Measurements from ENCODE around the gene PRMT2.

PRMT2 gene

DNA sequence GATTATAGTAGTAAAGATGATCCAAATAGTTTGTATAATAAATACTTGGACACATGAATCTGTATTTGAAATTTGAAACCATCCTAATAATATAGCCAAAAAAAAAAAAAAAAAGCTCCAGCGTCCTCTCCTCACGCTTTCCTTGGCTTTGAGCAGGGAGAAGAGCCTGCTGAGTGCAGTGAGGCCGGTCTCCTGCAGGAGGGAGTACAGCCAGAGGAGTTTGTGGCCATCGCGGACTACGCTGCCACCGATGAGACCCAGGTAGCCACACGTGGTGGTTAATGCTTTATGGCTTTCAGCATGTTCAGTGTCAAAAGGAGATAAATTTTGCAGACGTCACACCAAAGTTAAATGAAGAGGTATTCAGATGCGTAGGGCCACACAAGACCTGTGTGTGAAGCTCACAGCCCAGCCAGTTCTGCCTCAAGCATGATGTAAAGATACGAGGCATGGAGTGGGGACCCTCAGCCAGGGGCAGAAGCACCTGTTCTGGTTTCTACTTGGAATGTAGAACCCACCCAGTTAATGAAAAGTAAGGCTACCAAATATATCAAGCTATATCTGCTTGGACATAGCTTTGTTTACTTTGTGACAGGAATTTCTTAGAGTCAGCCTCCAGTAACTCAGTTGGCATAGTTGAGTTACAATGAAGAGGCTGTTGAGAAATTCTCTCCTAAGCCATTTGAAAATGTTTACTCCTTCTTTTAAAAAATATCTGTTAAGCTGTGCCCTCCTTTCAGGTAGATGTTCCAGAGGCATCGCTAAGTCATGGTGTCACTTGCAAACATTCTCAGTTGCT, 8.1 kb downstream of the PRMT2 start:
- DNase-seq (ENCODE audit: low read depth), result no peak

GRCh38 chr21:46645840-46646239, 10.4 kb downstream of the PRMT2 start:
- DNase-seq (ENCODE audit: low read depth), result no peak

GRCh38 chr21:46646541-46647154, 11.2 kb downstream of the PRMT2 start:
- DNase-seq (ENCODE audit: low read depth), result no peak

GRCh38 chr21:46648539-46648938, 13.1 kb downstream of the PRMT2 start:
- no peak for DNase-seq (ENCODE audit: low read depth)

DNA sequence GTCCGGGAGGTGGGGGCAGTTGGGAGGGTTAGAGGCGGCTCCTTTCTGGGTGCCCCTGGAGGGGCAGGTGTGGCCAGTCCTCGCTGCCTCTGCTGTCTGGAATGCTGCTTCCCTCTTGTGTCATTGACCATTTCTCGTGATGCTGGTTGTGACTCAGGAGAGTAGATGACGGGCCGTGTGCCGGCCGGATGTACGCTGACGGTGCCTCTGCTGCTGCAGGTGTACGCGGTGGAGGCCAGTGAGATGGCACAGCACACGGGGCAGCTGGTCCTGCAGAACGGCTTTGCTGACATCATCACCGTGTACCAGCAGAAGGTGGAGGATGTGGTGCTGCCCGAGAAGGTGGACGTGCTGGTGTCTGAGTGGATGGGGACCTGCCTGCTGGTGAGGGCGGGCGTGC, 13.9 kb downstream of the PRMT2 start:
- no peak for DNase-seq (ENCODE audit: low read depth)

DNA sequence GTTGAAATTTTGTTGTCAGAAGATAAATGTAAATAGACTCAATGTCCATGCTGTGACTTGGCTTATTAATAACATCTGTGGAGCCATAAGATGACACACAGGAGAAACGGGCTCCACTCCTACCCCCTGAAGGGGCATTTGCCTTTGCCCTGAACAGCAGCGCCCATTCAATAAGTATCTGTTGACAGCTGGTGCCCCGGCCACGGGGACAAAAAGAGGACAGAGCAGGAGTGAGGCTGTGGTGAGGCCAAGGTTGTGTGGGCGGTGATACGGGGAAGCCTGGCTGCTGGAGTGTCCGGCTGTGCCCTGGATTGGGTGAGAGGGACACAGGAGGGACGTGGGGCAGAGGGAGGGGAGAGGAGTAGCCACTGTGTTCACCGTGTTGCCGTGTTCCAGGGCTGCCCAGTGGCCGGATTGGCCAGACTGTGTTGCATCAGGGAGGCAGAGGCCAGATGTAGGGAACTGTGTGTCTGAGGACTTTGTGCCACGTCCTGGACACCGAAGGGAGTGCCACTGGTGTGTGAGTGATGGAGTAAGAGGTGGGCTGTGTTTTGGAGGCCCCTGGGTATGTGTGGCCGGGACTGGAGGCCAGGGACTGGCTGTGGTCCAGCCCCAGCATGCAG, 15.1 kb downstream of the PRMT2 start:
- no peak for DNase-seq (ENCODE audit: low read depth)

- DNase-seq (ENCODE audit: low read depth), result no peak
These were observed 15.6 kb downstream of the PRMT2 start for GRCh38 chr21:46651121-46651520.

- no peak for DNase-seq (ENCODE audit: low read depth)
These were observed 19.8 kb downstream of the PRMT2 start for GRCh38 chr21:46655230-46655629.

GRCh38 chr21:46656820-46657219, 21.3 kb downstream of the PRMT2 start:
- no peak for DNase-seq (ENCODE audit: low read depth)

- no peak for DNase-seq (ENCODE audit: low read depth)
These were observed 25.0 kb downstream of the PRMT2 start for GRCh38 chr21:46660505-46660904.

DNA sequence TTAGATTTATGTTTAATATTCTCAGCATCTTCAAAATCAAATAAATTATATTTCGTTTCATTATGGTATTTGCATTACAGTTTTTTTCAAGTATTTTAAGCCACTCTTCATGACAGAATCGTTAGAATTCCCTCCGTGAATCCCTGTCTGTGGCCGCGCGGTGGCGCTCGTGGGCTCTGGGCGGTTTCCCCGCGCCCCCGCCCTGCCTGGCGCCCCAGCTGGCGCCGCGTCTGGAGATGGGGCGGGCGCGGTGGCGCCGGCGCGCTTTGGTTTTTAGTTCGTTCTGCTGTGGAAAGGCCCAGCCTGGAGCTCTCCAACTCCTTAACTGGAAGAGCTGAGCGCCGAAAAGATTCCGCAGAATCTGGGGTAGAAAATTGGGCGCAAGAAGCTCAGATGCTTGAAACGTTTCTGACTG, 25.7 kb downstream of the PRMT2 start:
- no peak for DNase-seq (ENCODE audit: low read depth)

DNA sequence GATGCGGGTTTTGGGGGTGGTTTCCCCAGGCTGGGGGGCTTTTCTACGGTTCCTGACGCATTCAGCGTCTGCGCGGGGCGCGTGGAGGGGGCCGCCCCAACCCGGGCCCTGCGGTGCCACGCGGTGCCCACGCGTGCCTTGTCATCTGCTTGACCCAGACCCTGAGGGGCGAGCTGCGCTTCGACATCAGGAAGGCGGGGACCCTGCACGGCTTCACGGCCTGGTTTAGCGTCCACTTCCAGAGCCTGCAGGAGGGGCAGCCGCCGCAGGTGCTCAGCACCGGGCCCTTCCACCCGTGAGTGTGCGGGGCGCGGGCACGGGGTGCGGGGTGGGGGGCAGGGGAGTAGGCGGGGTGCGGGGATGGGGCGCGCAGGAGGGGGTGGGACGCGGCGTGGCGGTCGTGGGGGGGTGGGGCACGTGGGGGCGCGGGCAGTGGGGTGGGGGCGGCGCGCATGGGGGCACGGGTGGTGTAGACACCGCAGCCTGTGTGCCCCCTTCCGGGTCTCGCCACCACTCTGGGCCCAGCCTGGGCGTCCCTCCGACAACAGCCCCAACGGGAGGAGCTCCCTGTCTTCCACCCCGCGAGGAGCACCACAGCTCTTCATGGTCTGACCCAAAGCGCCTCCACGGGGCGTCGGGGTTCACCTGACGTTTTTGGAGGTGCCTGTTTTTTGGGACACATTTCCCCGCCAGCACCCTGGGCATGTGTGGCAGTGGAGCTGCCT, 26.3 kb downstream of the PRMT2 start:
- DNase-seq (ENCODE audit: low read depth), result no peak

DNA sequence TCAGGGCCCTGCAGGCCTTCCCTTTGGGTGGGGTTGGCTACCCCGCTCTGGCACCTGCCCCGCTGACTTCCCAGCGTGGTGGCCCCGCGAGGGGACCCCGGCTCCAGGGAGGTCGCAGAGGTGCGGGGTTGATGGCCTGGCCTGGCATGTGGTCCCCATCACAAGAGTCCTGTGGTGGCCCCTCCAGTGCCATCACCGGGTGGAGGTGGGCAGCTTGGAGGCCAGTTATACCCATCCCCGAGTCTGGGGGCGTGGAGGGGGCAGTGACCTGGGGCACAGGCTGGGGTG, 26.8 kb downstream of the PRMT2 start:
- DNase-seq (ENCODE audit: low read depth), result no peak

DNA sequence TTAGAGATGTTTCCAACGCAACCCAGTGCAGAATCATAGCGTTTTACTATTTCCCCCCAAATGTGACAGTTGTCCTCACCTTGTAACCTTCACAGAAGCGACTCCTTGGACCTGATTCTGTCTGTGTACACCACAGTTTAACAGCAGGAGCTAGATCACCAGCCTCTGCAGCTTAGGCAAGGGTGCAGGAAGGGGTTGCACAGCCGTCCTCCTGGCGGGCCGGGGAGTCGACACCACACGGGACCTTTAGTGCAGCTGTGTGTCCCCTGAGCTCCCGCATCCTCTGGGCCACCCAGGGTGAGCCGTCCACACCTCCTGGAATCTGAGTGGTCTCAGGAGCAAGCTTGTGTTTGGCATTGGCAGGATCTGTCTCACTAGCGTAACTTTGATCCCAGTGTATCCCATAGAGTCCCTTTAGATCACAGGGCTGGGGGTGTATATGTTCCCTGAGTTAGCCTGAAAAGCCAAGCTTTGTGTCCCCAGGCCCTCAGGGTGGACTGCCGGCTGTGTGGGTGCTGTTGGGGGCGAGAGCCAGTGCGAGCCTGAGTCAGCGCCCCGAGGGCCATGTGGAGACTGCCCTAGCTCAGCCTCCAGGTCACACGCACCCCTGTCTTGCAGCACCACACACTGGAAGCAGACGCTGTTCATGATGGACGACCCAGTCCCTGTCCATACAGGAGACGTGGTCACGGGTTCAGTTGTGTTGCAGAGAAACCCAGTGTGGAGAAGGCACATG, 27.5 kb downstream of the PRMT2 start:
- no peak for DNase-seq (ENCODE audit: low read depth)

GRCh38 chr21:46663754-46664153, 28.3 kb downstream of the PRMT2 start:
- DNase-seq (ENCODE audit: low read depth), result no peak

GRCh38 chr21:46664316-46664995, 29.0 kb downstream of the PRMT2 start:
- DNase-seq (ENCODE audit: low read depth), result no peak

DNA sequence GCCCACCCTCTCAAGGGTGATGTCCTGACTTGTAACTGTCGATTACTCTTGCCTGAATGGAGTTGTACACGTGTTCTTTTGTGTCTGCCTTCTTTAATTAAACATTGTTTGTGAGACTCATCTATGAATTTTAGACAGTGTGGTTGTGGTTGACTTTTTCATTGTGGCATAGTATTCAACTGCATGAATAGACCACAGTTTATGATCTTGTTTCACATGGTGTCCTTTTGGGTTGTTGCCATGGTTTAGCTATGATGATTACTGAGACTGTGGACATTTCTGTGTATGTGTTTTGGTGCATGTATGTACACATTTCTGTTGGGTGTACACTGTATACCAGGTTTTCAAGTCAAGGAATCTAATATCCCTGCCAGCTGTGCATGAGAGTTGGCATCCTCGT, 30.1 kb downstream of the PRMT2 start:
- no peak for DNase-seq (ENCODE audit: low read depth)

GRCh38 chr21:46666941-46667740, 31.7 kb downstream of the PRMT2 start:
- no peak for DNase-seq (ENCODE audit: low read depth)

GRCh38 chr21:46667741-46668380, 32.4 kb downstream of the PRMT2 start:
- DNase-seq (ENCODE audit: low read depth), result no peak

- no peak for DNase-seq (ENCODE audit: low read depth)
These were observed 32.9 kb downstream of the PRMT2 start for GRCh38 chr21:46668381-46668780.
